Body of pancreas (tissue), 4 donors: Measurements from ENCODE around the gene COL5A1. TPM values are rescaled to one million over a fixed set of nuclear protein-coding genes. Genes with fewer than 3 reads are reported as not detected.

Source experiments
- ATAC-seq: fragments of 150-250 bp; one replicate; pipeline ENCODE4 v1.9.1; 2016
- DNase-seq, 4 donors: peaks; one replicate each; pipeline ENCODE4 v3.0.0-alpha.2; 2019
- H3K27ac ChIP-seq, 4 donors: fragments of 200-600 bp; sonication (generic); 1 replicate in 3 of 4; 2 replicates in 1 of 4; pipeline versions ENCODE4 v1.5.1 to v1.6.1; 2016 to 2019; ENCODE audit warnings: mild to moderate bottlenecking in 1 of 4, mixed read lengths in 1 of 4, moderate library complexity in 1 of 4
- H3K27me3 ChIP-seq, 2 donors: fragments of 200-600 bp; sonication (generic); one replicate each; pipeline ENCODE4 v1.6.0; 2016; ENCODE audit warnings: mild to moderate bottlenecking in 1 of 2
- H3K36me3 ChIP-seq, 2 donors: fragments of 200-600 bp; sonication (generic); replicated peaks in 1 of 2; 2 replicates each; pipeline ENCODE4 v1.5.1; 2016; ENCODE audit warnings: low read depth in 2 of 2; ENCODE audit not compliant: insufficient read depth in 1 of 2
- H3K4me1 ChIP-seq: fragments of 200-600 bp; sonication (generic); one replicate; pipeline ENCODE4 v1.6.0; 2016
- H3K4me3 ChIP-seq, 2 donors: fragments of 200-600 bp; sonication (generic); 1 replicate in 1 of 2; 2 replicates in 1 of 2; pipeline ENCODE4 v1.5.1; 2016 to 2019
- H3K9me3 ChIP-seq, 3 donors: fragments of 200-600 bp; sonication (generic); 1 replicate in 2 of 3; 2 replicates in 1 of 3; pipeline ENCODE4 v1.5.1; 2016
- CTCF ChIP-seq, 7 experiments: fragments of 450-650 bp in 4 of 7; fragments of 200-600 bp in 3 of 7; sonication (generic) in 3 of 7; IDR thresholded peaks; one replicate each; pipeline ENCODE4 v1.5.1; 2016 to 2019; ENCODE audit warnings: antibody characterized with exemption in 7 of 7
- POLR2A ChIP-seq, 3 donors: fragments of 450-650 bp; IDR thresholded peaks; one replicate each; pipeline ENCODE4 v1.6.1; 2016; ENCODE audit warnings: antibody characterized with exemption in 3 of 3, mild to moderate bottlenecking in 2 of 3
- WGBS, 2 donors: methylation state at CpG; one replicate each; pipeline ENCODE4 v1.1.5; 2017; 5-methylcytosine and 5-hydroxymethylcytosine counted together
- intact Hi-C: fragments of 100-400 bp; cut with DNase I; formaldehyde crosslinking; loops from one replicate; pipeline ENCODE4 v1.15.1; 2023
- total RNA-seq, 2 donors: library from RNA; depleted of rRNA; stranded (reverse); fragments of >200 nt; gene quantifications; one replicate each; pipeline ENCODE4 v1.1.0, GENCODE V29; 2016

The COL5A1 gene
- total RNA-seq, 2 donors from 2014 or later: 7.0 to 14.5 TPM

- WGBS, 2 donors: 57 to 65% methylated on average over 4 to 17 of the region's 17 CpGs
- Histone ChIP-seq H3K36me3 (no peaks in the 10 kb centered on the region), H3K4me3 (no peak overlapping the region), H3K27ac (no peak overlapping the region), H3K9me3 (no peaks in the 10 kb centered on the region), H3K4me1 (no peaks in the 10 kb centered on the region), H3K27me3 (no peaks in the 10 kb centered on the region)
- intact Hi-C loops: no loop called here
- TF ChIP-seq CTCF (IDR thresholded peaks at IDR 0.05): no peak
- no peak for TF ChIP-seq POLR2A (IDR thresholded peaks at IDR 0.05)
- DNase-seq: no peak
- no peak for ATAC-seq
These were observed 228.1 kb downstream of the COL5A1 start for GRCh38 chr9:134869554-134870300.

DNA sequence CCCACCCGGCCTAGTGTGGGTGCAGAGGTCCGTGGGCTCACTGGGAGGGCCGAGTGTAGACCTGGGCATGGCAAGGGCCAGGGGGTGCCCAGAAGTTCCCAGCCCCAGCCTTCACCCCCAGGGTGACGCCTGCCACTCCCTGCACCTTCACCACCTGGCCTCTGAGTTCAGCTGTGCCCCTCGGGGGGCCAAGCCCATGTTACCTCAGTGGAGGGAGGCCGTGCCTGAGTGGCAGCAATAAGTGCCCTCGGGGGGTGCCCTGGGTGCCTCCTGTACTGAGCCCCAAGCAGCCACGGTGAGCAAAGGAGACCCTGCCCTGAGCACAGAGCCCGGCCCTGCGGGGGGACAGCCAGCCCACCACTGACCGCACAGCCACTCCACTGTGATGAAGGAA is 228.7 kb downstream of the COL5A1 start:
- Histone ChIP-seq H3K27me3 (no peaks in the 10 kb centered on the region), H3K27ac (no peak overlapping the region), H3K4me3 (no peak overlapping the region), H3K36me3 (no peaks in the 10 kb centered on the region), H3K9me3 (no peaks in the 10 kb centered on the region), H3K4me1 (no peaks in the 10 kb centered on the region)
- 61 to 75% methylated on average over 2 to 11 of the region's 11 CpGs for WGBS, 2 donors
- DNase-seq: no peak
- no peak for TF ChIP-seq CTCF (IDR thresholded peaks at IDR 0.05)
- ATAC-seq: no peak
- intact Hi-C loops: no loop called here

- H3K36me3 ChIP-seq: no peaks in the 10 kb centered on the region
- no peak for DNase-seq
- H3K27me3 ChIP-seq: no peaks in the 10 kb centered on the region
- intact Hi-C loops: no loop called here
- TF ChIP-seq POLR2A (IDR thresholded peaks at IDR 0.05): no peak
- no peak for TF ChIP-seq CTCF (IDR thresholded peaks at IDR 0.05)
- no peaks in the 10 kb centered on the region for H3K4me1 ChIP-seq
- H3K27ac ChIP-seq: no peak overlapping the region
- no peak overlapping the region for H3K4me3 ChIP-seq
- H3K9me3 ChIP-seq: no peaks in the 10 kb centered on the region
- WGBS, 2 donors: 45 to 61% methylated on average over 15 to 28 of the region's 30 CpGs
- no peak for ATAC-seq
These were observed 229.4 kb downstream of the COL5A1 start for GRCh38 chr9:134870746-134871662.

- no peaks in the 10 kb centered on the region for H3K4me1 ChIP-seq
- H3K27me3 ChIP-seq: no peaks in the 10 kb centered on the region
- H3K4me3 ChIP-seq: no peak overlapping the region
- 52 to 57% methylated on average over 16 of the region's 16 CpGs for WGBS, 2 donors
- no peaks in the 10 kb centered on the region for H3K36me3 ChIP-seq
- no peak for DNase-seq
- intact Hi-C loops: no loop called here
- TF ChIP-seq POLR2A (IDR thresholded peaks at IDR 0.05) (no peak), CTCF (IDR thresholded peaks at IDR 0.05) (no peak)
- ATAC-seq: peak; percentile 38
- no peaks in the 10 kb centered on the region for H3K9me3 ChIP-seq
- no peak overlapping the region for H3K27ac ChIP-seq
These were observed 230.2 kb downstream of the COL5A1 start for GRCh38 chr9:134871697-134872340.
